NB4 (cell line): ENCODE results near the gene SLC7A5.

Source experiments
- DNase-seq: peaks from one replicate; pipeline ENCODE4 v3.0.0; 2010; ENCODE audit warnings: low read depth
- H3K4me3 ChIP-seq: one replicate; pipeline ENCODE4 v1.5.1; 2011; ENCODE audit warnings: mild to moderate bottlenecking, low read depth, low read length, moderate library complexity
- CTCF ChIP-seq: IDR thresholded peaks from one replicate; pipeline ENCODE4 v1.5.1; 2012; ENCODE audit warnings: low read depth, low read length
- MAX ChIP-seq: IDR thresholded peaks from 2 replicates; pipeline ENCODE4 v1.6.1; 2011; ENCODE audit warnings: low read depth, low read length
- MYC ChIP-seq: IDR thresholded peaks from 2 replicates; pipeline ENCODE4 v1.6.1; 2011; ENCODE audit warnings: low read depth, low read length
- POLR2A ChIP-seq: IDR thresholded peaks from 2 replicates; pipeline ENCODE4 v1.6.1; 2011; ENCODE audit warnings: mild to moderate bottlenecking; ENCODE audit not compliant: insufficient read length; ENCODE audit errors: extremely low read depth

The SLC7A5 gene

DNA sequence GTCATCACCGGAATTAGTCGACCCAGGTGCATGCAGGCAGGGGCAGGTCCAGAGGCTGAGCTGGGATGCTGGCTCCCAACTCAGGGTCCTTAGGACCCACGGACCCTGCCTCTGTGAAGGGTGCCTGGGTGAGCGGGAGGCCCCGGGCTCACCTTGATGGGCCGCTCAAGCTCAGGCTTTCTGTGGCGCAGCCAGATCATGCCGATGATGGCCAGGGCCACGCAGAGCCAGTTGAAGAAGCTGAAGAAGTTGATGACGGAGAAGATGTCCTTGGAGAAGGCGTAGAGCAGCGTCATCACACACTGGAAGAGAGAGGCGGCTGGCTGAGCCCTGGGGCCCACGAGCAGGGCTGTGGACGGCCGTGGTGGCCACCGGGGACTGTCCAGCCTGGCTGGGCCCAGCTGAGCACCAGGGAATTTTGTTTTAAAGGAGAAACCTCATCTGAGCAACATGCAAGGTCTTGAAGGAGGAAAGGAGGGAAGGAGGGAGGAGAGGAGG is 32.9 kb downstream of the SLC7A5 start:
- H3K4me3 ChIP-seq: no peak overlapping the region
- no peak for DNase-seq
- no peak for TF ChIP-seq MAX
- TF ChIP-seq MYC: no peak
- no peak for TF ChIP-seq CTCF
- no peak for TF ChIP-seq POLR2A

DNA sequence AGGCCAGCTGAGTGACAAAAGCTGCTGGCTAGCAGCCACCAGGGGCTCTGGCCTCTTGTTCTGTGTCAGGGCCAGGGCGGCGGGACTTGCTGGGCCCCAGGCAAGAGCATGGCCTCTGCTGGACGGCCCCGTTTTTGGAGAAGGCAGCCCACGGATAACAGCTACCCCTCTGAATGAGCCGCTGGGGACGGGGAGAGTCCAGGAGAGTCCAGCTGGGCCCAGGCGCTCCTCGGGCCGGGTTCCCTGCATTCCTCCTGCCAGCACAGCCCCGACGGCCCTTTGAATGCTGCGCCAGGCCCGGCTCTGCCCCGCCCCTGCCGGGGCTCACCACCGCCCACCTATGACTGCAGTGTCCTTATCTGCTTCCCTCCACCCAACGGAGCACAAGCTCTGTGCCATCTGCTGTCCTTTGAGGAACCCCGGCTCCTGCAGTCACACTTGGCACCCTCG is 33.4 kb downstream of the SLC7A5 start:
- no peak overlapping the region for H3K4me3 ChIP-seq
- no peak for TF ChIP-seq MYC
- no peak for TF ChIP-seq MAX
- no peak for TF ChIP-seq POLR2A
- TF ChIP-seq CTCF: no peak
- DNase-seq: no peak

GRCh38 chr16:87834668-87835473 is 34.4 kb downstream of the SLC7A5 start:
- TF ChIP-seq MAX (no peak), POLR2A (no peak), CTCF (no peak), MYC (no peak)
- no peak for DNase-seq
- no peak overlapping the region for H3K4me3 ChIP-seq

- no peak for DNase-seq
- no peak overlapping the region for H3K4me3 ChIP-seq
- TF ChIP-seq MAX (no peak), MYC (no peak), CTCF (no peak), POLR2A (no peak)
Measured at GRCh38 chr16:87834005-87834667, 35.2 kb downstream of the SLC7A5 start.

GRCh38 chr16:87833548-87833947 is 35.8 kb downstream of the SLC7A5 start:
- TF ChIP-seq MYC (no peak), POLR2A (no peak), CTCF (no peak), MAX (no peak)
- no peak overlapping the region for H3K4me3 ChIP-seq
- no peak for DNase-seq
